NCI-H82 treated with DMSO at 0.1 percent for 48 hours (cell line): ENCODE results near the gene MYOD1.

Source experiments
- DNase-seq: peaks from one replicate; lab custom pipeline; 2025; ENCODE audit not compliant: unreplicated experiment; lab: John Stamatoyannopoulos, UW

The MYOD1 gene

GRCh38 chr11:17700991-17701390 is 18.4 kb upstream of the MYOD1 start:
- DNase-seq: no peak

GRCh38 chr11:17702876-17703275 is 16.5 kb upstream of the MYOD1 start:
- no peak for DNase-seq

- DNase-seq: no peak
Measured at GRCh38 chr11:17703951-17704350, 15.4 kb upstream of the MYOD1 start.

DNA sequence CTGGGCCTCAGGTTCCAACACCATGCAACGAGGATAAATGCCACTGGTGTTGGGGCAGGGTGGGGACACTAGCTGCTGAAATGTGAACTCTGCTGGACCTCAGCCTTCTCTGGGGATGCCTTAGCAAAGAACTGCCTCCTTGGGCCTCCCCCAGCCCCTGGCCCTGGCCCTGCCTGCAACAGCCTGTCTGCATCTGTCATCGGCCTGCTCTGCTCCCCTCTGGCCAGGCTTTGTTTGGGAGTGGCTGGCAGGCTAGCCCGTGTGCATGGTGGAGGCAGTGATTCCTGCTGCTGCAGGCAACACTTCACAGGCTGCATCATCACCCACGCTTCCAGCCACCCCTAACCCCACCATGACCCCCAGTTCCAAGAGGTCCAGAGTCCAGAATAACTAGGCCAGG is 11.5 kb upstream of the MYOD1 start:
- DNase-seq: no peak

GRCh38 chr11:17711836-17712235 is 7.5 kb upstream of the MYOD1 start:
- no peak for DNase-seq

DNA sequence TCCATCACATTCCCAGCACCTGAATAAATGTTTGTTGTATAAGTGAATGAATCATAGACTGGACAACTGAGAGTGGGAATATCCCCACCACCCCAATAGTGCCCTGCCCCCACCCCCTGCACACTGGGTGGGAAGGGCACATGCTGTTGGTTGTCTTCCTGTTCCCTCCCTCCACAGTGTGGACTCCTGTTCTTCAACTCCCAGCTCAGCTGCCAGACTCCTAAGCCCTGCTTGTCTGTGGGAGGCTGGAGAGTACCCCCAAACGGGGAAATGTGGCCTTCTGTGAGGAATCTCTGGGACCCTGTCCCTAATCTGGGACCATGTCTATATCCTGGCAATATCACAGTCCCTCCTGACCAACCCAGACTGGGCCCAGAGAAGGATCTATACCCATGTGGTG is 5.5 kb upstream of the MYOD1 start:
- no peak for DNase-seq

DNA sequence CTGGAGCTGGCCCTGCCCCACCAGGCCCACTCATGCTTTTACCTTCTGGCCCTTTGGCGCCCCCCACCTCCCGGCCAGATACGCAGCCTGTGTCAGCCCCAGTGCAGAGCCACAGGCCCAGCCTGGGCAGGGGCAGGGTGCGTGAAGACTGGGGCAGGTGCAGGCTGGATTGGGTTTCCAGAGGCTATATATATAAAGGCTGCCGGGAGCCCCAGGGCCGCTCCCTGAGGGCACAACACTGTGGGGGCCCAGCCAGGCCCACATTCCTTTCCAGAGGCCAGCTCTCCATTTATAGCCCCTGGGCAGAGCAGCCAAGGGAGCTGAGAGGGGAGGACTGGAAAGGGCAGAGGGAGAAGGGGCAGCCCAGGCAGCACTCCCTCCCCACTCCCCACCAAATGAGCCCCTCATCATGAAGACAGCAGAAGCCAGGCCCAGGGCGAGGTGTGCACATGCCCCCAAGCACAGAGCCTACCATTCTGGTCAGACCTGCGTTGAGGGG is 5.0 kb upstream of the MYOD1 start:
- no peak for DNase-seq

GRCh38 chr11:17714870-17715269 is 4.5 kb upstream of the MYOD1 start:
- no peak for DNase-seq

- DNase-seq: no peak
Measured at GRCh38 chr11:17716807-17717206, 2.6 kb upstream of the MYOD1 start.

- DNase-seq: no peak
Measured at GRCh38 chr11:17718015-17718414, 1.4 kb upstream of the MYOD1 start.

DNA sequence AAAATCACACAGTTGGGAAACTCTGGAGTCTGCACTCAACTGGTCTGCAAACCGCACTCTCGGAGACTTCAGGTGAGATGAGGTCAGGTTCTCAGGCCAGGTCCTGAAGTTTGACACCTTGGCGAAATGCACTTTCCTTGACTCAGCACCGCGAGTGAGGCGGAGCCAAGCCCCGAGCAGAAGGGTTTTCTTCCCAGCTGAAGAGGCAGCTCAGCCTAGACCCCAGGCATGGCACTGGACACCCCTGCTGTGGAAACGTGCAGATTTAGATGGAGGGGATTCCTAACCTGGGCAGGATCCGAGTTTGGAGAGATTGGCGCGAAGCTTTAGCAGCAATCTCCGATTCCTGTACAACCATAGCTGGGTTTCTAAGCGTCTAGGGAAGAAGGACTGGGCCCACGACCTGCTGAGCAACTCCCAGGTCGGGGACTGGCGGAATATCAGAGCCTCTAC is 835 bp upstream of the MYOD1 start:
- DNase-seq: no peak

DNA sequence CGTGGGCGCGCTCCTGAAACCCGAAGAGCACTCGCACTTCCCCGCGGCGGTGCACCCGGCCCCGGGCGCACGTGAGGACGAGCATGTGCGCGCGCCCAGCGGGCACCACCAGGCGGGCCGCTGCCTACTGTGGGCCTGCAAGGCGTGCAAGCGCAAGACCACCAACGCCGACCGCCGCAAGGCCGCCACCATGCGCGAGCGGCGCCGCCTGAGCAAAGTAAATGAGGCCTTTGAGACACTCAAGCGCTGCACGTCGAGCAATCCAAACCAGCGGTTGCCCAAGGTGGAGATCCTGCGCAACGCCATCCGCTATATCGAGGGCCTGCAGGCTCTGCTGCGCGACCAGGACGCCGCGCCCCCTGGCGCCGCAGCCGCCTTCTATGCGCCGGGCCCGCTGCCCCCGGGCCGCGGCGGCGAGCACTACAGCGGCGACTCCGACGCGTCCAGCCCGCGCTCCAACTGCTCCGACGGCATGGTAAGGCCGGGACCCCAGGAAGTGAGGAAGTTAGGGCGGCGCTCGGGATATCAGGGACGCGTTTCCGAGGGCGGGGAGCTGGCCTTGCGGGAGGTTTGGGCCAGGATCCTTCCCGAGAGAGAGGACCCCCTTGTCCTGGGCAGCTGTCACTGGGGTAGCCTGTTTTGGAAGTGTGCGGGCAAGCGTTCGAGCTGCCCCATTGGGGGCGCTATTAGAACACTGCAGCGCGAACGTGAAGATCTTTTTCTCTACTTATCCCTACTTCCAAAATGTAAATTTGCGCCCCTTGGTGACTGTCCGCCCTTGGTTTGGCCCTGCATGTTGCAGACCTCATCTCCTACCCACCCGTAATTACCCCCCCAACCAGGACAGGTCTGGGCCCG is 796 bp downstream of the MYOD1 start:
- no peak for DNase-seq

DNA sequence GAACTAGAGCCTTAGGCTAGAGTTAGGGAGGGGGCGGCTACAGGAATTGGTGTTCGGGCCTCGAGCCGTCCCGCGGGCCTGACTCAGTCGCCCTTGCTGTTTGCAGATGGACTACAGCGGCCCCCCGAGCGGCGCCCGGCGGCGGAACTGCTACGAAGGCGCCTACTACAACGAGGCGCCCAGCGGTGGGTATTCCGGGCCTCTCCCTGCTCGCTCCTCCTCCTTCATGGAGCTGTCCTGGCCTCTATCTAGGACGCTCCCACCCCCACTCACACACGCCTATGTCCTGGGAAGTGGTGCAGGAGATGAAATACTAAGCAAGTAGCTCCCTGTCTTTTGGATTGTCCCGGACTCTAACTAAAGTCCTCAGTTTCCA is 1.4 kb downstream of the MYOD1 start:
- DNase-seq: no peak

DNA sequence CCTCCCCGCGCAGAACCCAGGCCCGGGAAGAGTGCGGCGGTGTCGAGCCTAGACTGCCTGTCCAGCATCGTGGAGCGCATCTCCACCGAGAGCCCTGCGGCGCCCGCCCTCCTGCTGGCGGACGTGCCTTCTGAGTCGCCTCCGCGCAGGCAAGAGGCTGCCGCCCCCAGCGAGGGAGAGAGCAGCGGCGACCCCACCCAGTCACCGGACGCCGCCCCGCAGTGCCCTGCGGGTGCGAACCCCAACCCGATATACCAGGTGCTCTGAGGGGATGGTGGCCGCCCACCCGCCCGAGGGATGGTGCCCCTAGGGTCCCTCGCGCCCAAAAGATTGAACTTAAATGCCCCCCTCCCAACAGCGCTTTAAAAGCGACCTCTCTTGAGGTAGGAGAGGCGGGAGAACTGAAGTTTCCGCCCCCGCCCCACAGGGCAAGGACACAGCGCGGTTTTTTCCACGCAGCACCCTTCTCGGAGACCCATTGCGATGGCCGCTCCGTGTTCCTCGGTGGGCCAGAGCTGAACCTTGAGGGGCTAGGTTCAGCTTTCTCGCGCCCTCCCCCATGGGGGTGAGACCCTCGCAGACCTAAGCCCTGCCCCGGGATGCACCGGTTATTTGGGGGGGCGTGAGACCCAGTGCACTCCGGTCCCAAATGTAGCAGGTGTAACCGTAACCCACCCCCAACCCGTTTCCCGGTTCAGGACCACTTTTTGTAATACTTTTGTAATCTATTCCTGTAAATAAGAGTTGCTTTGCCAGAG is 2.0 kb downstream of the MYOD1 start:
- no peak for DNase-seq

DNA sequence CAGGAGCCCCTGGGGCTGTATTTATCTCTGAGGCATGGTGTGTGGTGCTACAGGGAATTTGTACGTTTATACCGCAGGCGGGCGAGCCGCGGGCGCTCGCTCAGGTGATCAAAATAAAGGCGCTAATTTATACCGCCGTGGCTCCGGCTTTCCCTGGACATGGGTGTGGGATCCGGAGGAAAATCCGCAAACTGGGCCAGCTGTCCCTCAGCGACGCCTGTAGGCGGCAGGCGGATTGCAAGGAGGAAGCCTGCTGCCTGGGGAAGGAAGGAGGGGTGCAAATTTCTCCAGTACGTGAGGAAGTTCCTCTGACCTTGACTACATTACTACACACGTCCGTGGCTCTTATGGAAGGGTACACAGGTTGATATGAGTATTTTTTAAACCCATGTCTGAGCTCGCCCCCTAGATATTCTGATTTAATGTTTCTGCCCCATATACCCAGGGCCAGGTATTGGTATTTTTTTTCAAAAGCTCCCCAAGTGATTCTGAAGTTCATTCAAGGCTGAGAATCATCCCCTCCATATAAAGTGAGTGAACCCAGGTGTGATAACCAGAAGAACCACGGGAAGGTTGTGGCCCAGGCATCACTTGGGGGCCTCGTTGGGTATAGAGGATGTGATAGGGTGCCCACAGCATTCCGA is 2.8 kb downstream of the MYOD1 start:
- DNase-seq: no peak

- no peak for DNase-seq
Measured at GRCh38 chr11:17724020-17724908, 4.9 kb downstream of the MYOD1 start.

- DNase-seq: no peak
Measured at GRCh38 chr11:17725174-17725573, 5.8 kb downstream of the MYOD1 start.

GRCh38 chr11:17730137-17730536 is 10.8 kb downstream of the MYOD1 start:
- no peak for DNase-seq

- DNase-seq: peak; percentile 56
Measured at GRCh38 chr11:17730608-17731462, 11.5 kb downstream of the MYOD1 start.

DNA sequence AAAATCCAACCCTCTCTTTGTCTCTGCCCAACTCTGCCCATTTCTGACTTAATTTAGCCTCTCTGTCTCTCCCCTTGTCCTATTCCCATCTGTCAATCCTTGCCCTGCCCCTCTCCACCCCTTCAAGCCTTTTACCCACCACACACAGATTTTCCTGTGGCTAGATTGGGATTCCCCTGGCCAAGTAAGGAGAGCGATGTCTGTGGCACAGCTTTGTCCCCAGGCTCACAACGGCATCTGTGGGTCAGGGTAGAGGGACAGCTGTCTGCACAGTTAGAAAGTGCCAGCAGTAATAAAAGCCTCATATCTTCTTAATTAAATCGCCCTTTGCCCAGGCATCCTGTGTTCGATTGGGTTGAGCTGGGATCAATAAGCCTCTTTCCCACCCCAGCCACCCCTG is 13.9 kb downstream of the MYOD1 start:
- no peak for DNase-seq
